LNCaP clone FGC (cell line): ENCODE measurements around the gene UBE2D4.

Source experiments
- DNase-seq: peaks from one replicate; pipeline ENCODE4 v3.0.0-alpha.2; 2011; ENCODE audit warnings: low read depth
- H3K4me3 ChIP-seq: 2 replicates; pipeline ENCODE4 v1.5.1; 2011; ENCODE audit warnings: mild to moderate bottlenecking, low read depth, low read length, control low read depth
- CTCF ChIP-seq: IDR thresholded peaks from 2 replicates; pipeline ENCODE4 v1.5.1; 2012; ENCODE audit warnings: mild to moderate bottlenecking; ENCODE audit not compliant: control insufficient read depth, insufficient read depth; ENCODE audit errors: extremely low read depth

UBE2D4 gene

GRCh38 chr7:43933902-43934560 is 7.8 kb downstream of the UBE2D4 start:
- H3K4me3 ChIP-seq: no peak overlapping the region
- no peak for DNase-seq
- no peak for TF ChIP-seq CTCF

GRCh38 chr7:43937444-43937843 is 11.2 kb downstream of the UBE2D4 start:
- DNase-seq: no peak
- no peak for TF ChIP-seq CTCF
- H3K4me3 ChIP-seq: no peak overlapping the region

- no peak for TF ChIP-seq CTCF
- peak; percentile 52 for DNase-seq
- no peak overlapping the region for H3K4me3 ChIP-seq
Observed at GRCh38 chr7:43938892-43939482, 12.8 kb downstream of the UBE2D4 start.

GRCh38 chr7:43942250-43942649 is 16.0 kb downstream of the UBE2D4 start:
- no peak for DNase-seq
- no peak for TF ChIP-seq CTCF

GRCh38 chr7:43942997-43943396 is 16.8 kb downstream of the UBE2D4 start:
- H3K4me3 ChIP-seq: no peak overlapping the region
- DNase-seq: no peak
- no peak; the same call in 1 of the 2 replicates for TF ChIP-seq CTCF

More at GRCh38 chr7:43942250-43942649, 16.0 kb downstream of the UBE2D4 start:
- H3K4me3 ChIP-seq: no peak overlapping the region

- no peak for TF ChIP-seq CTCF
- DNase-seq: no peak
- no peak overlapping the region for H3K4me3 ChIP-seq
Observed at GRCh38 chr7:43943417-43944187, 17.4 kb downstream of the UBE2D4 start.
